ENCODE measurements around the gene ASPDH.

- TF ChIP-seq ZFX (IDR thresholded peaks at IDR 0.05) (no peak), CTCF (IDR thresholded peaks at IDR 0.05 in 2 of 3, conservative IDR thresholded peaks at IDR 0.05 in 1 of 3; ENCODE audit: borderline replicate concordance in 1 of 3, insufficient read depth in 1 of 3, low read depth in 2 of 3, low read length in 2 of 3) (no peak), REST (IDR thresholded peaks at IDR 0.05; ENCODE audit: low read depth) (no peak), RAD21 (IDR thresholded peaks at IDR 0.05; ENCODE audit: low read depth) (no peak)
Measured at GRCh38 chr19:50548191-50549058, 34.7 kb upstream of the ASPDH start.
